Activated CD4-positive, alpha-beta T cell treated with anti-CD3 and anti-CD28 coated beads for 36 hours (primary cell): ENCODE measurements around the gene TDRD7. TPM values are rescaled to one million over a fixed set of nuclear protein-coding genes. Genes with fewer than 3 reads are reported as not detected.

Experiments used
- ATAC-seq: fragments of 200-7000 bp; cut with Tn5 transposase; one replicate; pipeline ENCODE4 v1.10.0; 2021; ENCODE audit warnings: mild to moderate bottlenecking, moderate library complexity
- CTCF ChIA-PET: fragments of 350-600 bp; sonication (Branson Sonifier 250); formaldehyde crosslinking; loops from one replicate; lab custom pipeline; 2021; ENCODE audit warnings: antibody characterized with exemption; lab: Charles Lee
- POLR2A ChIA-PET: fragments of 350-600 bp; sonication (Branson Sonifier 250); formaldehyde crosslinking; loops from one replicate; lab custom pipeline; 2021; ENCODE audit warnings: antibody characterized with exemption, inconsistent platforms; lab: Charles Lee
- DNase-seq: peaks from one replicate; pipeline ENCODE4 v3.0.0-alpha.2; 2020
- H3K27ac Mint-ChIP-seq: one replicate; pipeline ENCODE4 v1.8.0; 2021; ENCODE audit warnings: mixed read lengths
- H3K27me3 Mint-ChIP-seq: one replicate; pipeline ENCODE4 v1.8.0; 2021; ENCODE audit warnings: mixed read lengths
- H3K36me3 Mint-ChIP-seq: one replicate; pipeline ENCODE4 v1.8.0; 2021; ENCODE audit warnings: low read depth, mixed read lengths
- H3K4me1 Mint-ChIP-seq: one replicate; pipeline ENCODE4 v1.8.0; 2021; ENCODE audit warnings: mixed read lengths
- H3K4me3 Mint-ChIP-seq: one replicate; pipeline ENCODE4 v1.8.0; 2021; ENCODE audit warnings: mild to moderate bottlenecking, moderate library complexity, mixed read lengths
- H3K9me3 Mint-ChIP-seq: one replicate; pipeline ENCODE4 v1.8.0; 2021; ENCODE audit warnings: low read depth, mixed read lengths
- intact Hi-C, 2 experiments: fragments of 100-400 bp; cut with DNase I in 1 of 2; cut with micrococcal nuclease in 1 of 2; formaldehyde crosslinking; loops; one replicate each; pipeline versions ENCODE4 v1.14.2 to v1.15.1; 2022 to 2024; cut with DNase I, micrococcal nuclease
- total RNA-seq, 2 experiments: library from RNA; stranded (reverse); gene quantifications; one replicate each; pipeline ENCODE4 v1.2.3, GENCODE V29; 2021

TDRD7 gene, protein sequence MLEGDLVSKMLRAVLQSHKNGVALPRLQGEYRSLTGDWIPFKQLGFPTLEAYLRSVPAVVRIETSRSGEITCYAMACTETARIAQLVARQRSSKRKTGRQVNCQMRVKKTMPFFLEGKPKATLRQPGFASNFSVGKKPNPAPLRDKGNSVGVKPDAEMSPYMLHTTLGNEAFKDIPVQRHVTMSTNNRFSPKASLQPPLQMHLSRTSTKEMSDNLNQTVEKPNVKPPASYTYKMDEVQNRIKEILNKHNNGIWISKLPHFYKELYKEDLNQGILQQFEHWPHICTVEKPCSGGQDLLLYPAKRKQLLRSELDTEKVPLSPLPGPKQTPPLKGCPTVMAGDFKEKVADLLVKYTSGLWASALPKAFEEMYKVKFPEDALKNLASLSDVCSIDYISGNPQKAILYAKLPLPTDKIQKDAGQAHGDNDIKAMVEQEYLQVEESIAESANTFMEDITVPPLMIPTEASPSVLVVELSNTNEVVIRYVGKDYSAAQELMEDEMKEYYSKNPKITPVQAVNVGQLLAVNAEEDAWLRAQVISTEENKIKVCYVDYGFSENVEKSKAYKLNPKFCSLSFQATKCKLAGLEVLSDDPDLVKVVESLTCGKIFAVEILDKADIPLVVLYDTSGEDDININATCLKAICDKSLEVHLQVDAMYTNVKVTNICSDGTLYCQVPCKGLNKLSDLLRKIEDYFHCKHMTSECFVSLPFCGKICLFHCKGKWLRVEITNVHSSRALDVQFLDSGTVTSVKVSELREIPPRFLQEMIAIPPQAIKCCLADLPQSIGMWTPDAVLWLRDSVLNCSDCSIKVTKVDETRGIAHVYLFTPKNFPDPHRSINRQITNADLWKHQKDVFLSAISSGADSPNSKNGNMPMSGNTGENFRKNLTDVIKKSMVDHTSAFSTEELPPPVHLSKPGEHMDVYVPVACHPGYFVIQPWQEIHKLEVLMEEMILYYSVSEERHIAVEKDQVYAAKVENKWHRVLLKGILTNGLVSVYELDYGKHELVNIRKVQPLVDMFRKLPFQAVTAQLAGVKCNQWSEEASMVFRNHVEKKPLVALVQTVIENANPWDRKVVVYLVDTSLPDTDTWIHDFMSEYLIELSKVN
- 1 to 10 TPM; 9.3 TPM for total RNA-seq

DNA sequence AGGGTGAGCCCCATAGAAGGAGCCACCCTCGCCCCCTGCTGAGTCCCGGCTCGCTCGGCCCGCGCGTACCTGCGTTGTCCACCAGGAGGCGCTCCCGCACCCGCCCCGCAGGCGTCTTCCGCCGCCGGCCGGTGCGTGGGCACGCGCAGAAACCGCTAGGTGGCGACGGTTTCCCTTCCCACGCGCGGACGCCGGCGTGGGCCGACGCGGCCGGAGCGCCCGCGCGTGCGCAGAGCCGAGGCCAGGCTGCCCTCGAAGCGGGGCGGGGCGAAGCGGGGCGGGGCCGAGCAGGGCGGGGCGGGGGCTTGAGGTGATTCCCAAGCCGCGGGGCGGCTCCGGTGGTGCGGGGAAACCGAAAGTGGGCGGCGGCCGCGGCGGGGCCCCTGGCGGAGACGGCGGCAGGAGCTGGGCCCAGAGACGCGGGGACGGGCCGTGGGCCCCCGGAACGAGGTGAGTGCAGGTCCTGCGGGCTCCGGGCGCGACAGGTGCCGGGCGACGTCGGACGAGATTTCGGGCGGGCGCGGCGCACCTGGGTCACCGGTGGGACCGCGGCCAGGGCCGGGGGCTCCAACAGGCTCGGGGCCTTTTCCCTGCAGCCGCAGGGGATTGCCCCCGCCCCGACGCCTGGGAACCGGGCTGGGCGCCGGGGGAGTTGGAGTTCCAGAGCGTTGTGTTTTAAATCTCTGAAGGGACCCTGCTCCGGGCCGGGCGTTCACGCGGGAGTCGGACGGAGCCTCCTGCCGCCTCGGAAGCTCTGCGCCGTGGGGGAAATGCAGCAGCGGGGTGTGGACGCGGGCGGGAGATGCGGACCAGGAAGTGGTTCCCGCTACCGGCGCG, at the start of gene TDRD7:
Gene TDRD7 (plus strand): TSS at position 308 of the 837 bp plus-strand sequence. CDS start 16,370 bp downstream, outside the sequence.
- intact Hi-C loops = loop anchor here (1.0 to 5.0 kb wide), 15 partner anchors 15 to 994 kb away; partner anchors contain the start of genes NCBP1 (in 1 of the 2), TMOD1 (in 1 of the 2), TSTD2 (in 1 of the 2) and XPA (in 1 of the 2)
- H3K27me3 Mint-ChIP-seq = peaks cover 16% of the 10 kb centered on the region
- H3K9me3 Mint-ChIP-seq = no peaks in the 10 kb centered on the region
- H3K4me3 Mint-ChIP-seq = peak within 1 kb of the TSS; percentile 74
- DNase-seq = peak; percentile 94
- peak; percentile 91 for ATAC-seq
- CTCF ChIA-PET = interaction anchor here (0.7 to 4.5 kb wide), 14 partner anchors 10 to 558 kb away, joined by 3 to 23 read pairs (median 4); partner anchors contain the start of gene ZNF782
- H3K27ac Mint-ChIP-seq = peak within 1 kb of the TSS; percentile 58
- H3K4me1 Mint-ChIP-seq = peaks cover 22% of the 10 kb centered on the region
- no peaks in the 10 kb centered on the region for H3K36me3 Mint-ChIP-seq
- POLR2A ChIA-PET = no interaction called here

DNA sequence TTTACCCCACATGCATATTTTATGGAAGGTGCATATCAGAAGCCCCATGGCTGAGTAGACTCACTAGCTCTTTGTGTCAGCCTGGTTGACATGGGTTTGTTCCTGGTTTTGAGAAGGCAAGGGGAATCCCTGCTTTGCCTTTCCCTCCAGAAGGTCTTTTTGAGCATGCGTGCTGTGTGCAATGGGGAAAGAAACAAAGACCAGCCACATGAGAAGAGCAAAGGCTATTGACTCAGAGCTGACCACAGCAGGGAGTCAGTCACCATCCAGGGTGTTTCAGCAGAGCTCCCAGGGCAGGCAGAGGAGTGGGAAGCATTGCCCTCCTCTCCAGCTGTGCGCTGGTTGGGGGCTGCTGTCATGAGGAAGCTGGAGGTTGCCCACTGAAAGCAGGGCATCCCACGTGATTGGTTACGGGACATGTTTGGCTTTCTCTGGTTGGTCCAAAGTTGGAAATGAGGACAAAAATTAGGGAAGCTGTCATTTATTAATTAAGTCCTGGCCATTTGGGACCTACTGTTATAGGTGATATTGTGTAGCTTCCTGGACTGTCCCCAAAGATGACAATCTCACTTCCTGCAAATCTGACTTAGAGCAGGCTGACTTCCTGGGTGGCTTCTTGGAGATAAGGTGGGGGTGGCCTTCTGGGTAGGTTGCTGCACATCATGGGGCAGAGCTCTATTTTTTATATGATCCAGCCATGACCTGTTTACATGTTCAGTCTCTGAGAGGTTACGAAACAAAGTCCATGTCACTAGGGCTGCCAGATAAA, 48.9 kb upstream of the TDRD7 start:
- Mint-ChIP-seq H3K9me3 (no peaks in the 10 kb centered on the region), H3K27me3 (no peaks in the 10 kb centered on the region), H3K4me3 (no peak overlapping the region), H3K27ac (no peak overlapping the region), H3K4me1 (peaks cover 3% of the 10 kb centered on the region), H3K36me3 (peaks cover 3% of the 10 kb centered on the region)
- CTCF ChIA-PET = no interaction called here
- ATAC-seq = no peak
- intact Hi-C loops = no loop called here
- no peak for DNase-seq
- POLR2A ChIA-PET = no interaction called here

DNA sequence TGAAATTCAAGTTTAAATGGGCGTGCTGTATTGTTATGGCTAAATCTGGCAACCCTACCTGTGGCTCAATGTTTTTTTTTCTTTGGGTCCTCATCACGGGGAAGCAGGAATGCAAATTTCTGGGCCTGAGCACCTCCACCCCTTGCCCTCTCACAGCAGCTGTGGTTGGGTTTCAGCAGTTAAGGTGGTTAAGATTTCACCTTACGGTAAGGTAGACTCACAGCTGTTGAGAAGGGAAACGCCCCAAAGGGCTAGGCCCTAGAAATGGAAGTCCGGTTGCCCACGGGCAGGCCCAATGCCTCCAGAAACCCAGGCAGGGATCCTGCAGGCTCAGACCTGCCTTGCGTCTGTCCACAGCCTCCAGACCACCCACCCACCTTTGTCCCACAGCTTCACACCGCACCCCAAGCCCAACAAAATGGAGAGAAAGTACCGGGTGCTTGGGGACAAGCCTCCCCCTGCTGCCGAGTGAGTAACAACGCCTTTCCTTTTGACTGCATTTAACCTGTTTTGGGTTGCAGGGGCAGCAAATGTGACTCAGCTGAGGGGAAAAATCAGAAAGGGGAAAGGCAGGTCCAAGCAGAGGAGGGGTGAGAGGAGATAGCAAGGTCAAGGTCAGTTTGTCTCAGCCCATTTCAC, 48.1 kb upstream of the TDRD7 start:
- intact Hi-C loops = no loop called here
- POLR2A ChIA-PET = no interaction called here
- no peaks in the 10 kb centered on the region for H3K27me3 Mint-ChIP-seq
- peaks cover 3% of the 10 kb centered on the region for H3K4me1 Mint-ChIP-seq
- DNase-seq (no peak), ATAC-seq (no peak)
- CTCF ChIA-PET = no interaction called here
- H3K4me3 Mint-ChIP-seq = no peak overlapping the region
- no peak overlapping the region for H3K27ac Mint-ChIP-seq
- peaks cover 3% of the 10 kb centered on the region for H3K36me3 Mint-ChIP-seq
- peaks cover 3% of the 10 kb centered on the region for H3K9me3 Mint-ChIP-seq

DNA sequence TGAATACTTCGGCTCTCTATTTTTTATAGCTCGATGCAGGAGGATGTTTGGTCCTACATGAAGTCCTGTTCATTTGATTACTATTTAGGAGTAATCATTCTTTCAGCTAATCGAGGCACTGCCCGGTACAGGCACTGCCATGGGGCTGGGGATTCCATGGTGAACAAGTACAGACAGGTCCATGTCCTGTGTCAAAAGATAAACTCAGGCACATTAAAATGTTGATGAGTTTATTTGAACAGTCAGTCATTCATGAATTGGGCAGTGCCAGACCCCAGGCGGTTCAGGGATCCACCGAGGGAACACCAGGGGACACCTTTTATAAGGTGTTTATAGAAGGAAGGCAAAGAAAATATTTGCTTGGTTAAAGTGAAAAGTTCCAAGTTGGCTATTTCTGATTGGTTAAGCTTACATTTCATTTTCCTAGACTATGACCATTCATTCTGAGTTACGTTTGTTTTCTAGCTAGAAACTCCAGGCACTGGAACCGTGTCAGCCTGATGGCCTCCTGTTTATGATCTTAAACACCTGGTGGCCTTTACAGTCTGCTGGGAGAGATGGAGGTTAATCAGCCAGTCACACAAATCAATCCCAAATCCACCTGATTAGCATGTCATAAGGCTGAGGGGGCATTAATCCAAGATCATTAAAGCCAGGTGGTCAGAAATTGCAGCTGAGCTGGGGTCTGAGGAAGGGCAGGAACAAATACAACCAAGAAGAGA, 47.0 kb upstream of the TDRD7 start:
- Mint-ChIP-seq H3K9me3 (peaks cover 3% of the 10 kb centered on the region), H3K4me1 (peaks cover 3% of the 10 kb centered on the region), H3K27me3 (no peaks in the 10 kb centered on the region)

DNA sequence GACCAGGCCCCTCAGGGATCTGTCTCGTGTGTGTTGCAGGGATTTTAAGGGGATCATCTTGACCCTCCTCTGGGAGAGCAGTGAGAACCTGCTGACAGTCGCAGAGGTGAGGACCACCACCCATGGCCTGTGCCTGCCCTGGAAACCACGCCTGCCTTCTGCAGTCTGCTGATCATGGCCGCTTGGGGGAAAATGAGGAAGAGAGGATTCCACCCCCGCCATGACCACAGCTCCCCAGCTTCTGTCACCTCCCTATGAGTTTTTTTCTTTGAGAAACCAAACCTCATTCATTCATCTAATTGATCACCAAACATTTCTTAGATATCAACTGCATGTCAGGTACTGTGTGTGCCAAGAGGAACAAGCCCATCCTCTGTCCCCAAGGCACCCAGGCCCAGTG, 46.3 kb upstream of the TDRD7 start:
- Mint-ChIP-seq H3K4me1 (peaks cover 3% of the 10 kb centered on the region), H3K4me3 (no peak overlapping the region), H3K27me3 (no peaks in the 10 kb centered on the region), H3K27ac (no peak overlapping the region), H3K9me3 (peaks cover 3% of the 10 kb centered on the region), H3K36me3 (peaks cover 15% of the 10 kb centered on the region)
- no peak for ATAC-seq
- POLR2A ChIA-PET = no interaction called here
- DNase-seq = no peak
- CTCF ChIA-PET = no interaction called here
- intact Hi-C loops = no loop called here

More for the DNA sequence above, 47.0 kb upstream of the TDRD7 start:
- no peak overlapping the region for H3K4me3 Mint-ChIP-seq
- DNase-seq = no peak
- H3K27ac Mint-ChIP-seq = no peak overlapping the region
- CTCF ChIA-PET = interaction anchor here (0.6 kb wide), 1 partner anchor 91 kb away, joined by 3 read pairs; no protein-coding TSS in a partner anchor
- ATAC-seq = no peak
- intact Hi-C loops = no loop called here
- POLR2A ChIA-PET = no interaction called here
- peaks cover 10% of the 10 kb centered on the region for H3K36me3 Mint-ChIP-seq

DNA sequence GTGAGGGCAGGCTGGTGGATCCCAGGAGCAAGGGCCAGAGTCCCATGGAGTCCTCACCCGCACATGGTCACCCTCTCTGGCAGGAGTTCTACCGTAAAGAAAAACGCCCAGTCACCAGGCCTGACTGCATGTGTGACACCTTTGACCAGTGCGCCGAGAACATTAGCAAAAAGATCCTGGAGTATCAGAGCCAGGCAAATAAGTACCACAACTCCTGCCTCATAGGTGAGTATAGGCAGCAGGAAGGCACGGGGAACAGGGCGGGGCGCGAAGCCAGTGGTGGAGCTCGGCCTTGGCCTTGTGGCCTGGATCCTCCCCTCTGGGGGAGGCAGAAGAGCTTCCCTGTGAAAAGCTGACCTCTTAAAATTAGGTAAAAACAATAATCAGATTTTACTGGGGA, 45.4 kb upstream of the TDRD7 start:
- Mint-ChIP-seq H3K4me3 (no peak overlapping the region), H3K9me3 (peaks cover 3% of the 10 kb centered on the region), H3K27ac (no peak overlapping the region), H3K36me3 (peaks cover 17% of the 10 kb centered on the region), H3K27me3 (no peaks in the 10 kb centered on the region), H3K4me1 (peaks cover 3% of the 10 kb centered on the region)
- ATAC-seq (no peak), DNase-seq (no peak)
- ChIA-PET CTCF (no interaction called here), POLR2A (no interaction called here)
- intact Hi-C loops = no loop called here

DNA sequence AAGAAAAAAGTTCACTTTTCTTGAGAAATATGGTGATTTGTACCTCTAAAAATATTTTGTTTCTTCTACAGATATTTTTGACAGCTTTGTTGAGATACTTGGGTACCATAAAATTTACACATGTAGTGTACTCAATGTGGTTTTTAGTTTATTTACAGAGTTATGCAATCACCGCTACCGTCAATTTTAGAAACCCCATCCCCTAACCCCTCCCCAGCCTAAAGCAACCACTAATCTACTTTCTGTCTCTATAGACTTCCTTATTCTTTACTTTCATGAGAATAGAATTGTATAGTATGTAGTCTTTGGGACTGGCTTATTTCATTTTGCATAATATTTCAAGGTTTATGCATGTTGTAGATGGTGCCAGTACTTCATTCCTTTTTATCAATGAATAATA, 45.0 kb upstream of the TDRD7 start:
- peaks cover 3% of the 10 kb centered on the region for H3K9me3 Mint-ChIP-seq

DNA sequence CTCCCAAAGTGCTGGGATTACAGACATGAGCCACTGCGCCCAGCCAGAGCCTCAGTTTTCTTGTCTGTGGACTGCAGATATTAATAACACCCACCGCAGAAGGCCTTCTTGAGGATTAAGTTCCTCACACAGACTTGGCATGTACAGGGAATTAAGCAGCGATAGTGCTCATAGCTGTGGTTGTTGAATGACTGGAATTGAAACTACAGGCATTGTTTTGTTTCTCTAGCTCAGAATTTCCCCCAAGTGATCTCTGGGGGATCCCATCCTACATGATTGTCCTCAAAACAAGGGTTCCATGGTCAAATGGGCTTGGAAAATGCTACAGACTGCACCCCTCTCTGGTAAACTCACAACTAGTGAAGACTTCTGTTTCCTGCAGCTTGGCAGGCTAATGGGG, 44.2 kb upstream of the TDRD7 start:
- no peaks in the 10 kb centered on the region for H3K27me3 Mint-ChIP-seq
- ChIA-PET POLR2A (no interaction called here), CTCF (interaction anchor here (1.8 kb wide), 1 partner anchor 19 kb away, joined by 7 read pairs; no protein-coding TSS in a partner anchor)
- no peak for ATAC-seq
- H3K36me3 Mint-ChIP-seq = peaks cover 17% of the 10 kb centered on the region
- no peak overlapping the region for H3K27ac Mint-ChIP-seq
- H3K9me3 Mint-ChIP-seq = peaks cover 3% of the 10 kb centered on the region
- H3K4me3 Mint-ChIP-seq = no peak overlapping the region
- intact Hi-C loops = no loop called here
- H3K4me1 Mint-ChIP-seq = peaks cover 2% of the 10 kb centered on the region
- no peak for DNase-seq

More for the DNA sequence above, 45.0 kb upstream of the TDRD7 start:
- Mint-ChIP-seq H3K27me3 (no peaks in the 10 kb centered on the region), H3K36me3 (peaks cover 17% of the 10 kb centered on the region), H3K27ac (no peak overlapping the region), H3K4me3 (no peak overlapping the region), H3K4me1 (peaks cover 3% of the 10 kb centered on the region)
- CTCF ChIA-PET = no interaction called here
- intact Hi-C loops = no loop called here
- POLR2A ChIA-PET = no interaction called here
- ATAC-seq (no peak), DNase-seq (no peak)

DNA sequence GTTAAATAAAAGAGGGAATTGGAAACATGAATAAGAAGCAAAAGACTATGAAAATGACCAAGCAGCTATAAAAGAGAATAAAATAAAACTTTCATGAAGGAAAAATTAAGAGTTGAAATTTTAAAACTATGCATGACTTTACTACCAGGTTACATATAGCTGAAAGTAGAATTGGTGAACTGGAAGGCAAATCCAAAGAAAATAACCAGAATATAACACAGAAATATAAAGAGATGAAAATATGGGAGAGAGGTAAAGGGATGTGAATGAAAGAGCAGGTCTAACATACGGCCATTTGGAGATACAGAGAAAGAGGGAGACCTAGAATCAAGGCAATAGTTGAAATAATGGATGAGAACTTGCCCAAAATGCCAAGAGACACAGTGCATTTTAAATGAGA, 42.9 kb upstream of the TDRD7 start:
- no peaks in the 10 kb centered on the region for H3K27me3 Mint-ChIP-seq
- ChIA-PET CTCF (interaction anchor here (0.6 to 1.8 kb wide), 4 partner anchors 13 to 595 kb away, joined by 3 to 7 read pairs (median 4); no protein-coding TSS in a partner anchor), POLR2A (no interaction called here)
- H3K36me3 Mint-ChIP-seq = peaks cover 17% of the 10 kb centered on the region
- ATAC-seq = no peak
- no peak overlapping the region for H3K4me3 Mint-ChIP-seq
- intact Hi-C loops = no loop called here
- no peak for DNase-seq
- H3K4me1 Mint-ChIP-seq = no peaks in the 10 kb centered on the region
- H3K9me3 Mint-ChIP-seq = peaks cover 3% of the 10 kb centered on the region
- no peak overlapping the region for H3K27ac Mint-ChIP-seq
